ENCODE results near the gene AGFG2.
"Not testable (repeated sequence)": the region's sequence is repeated elsewhere in the genome, so short reads cannot be mapped to it uniquely, and the experiment has no call there.

GRCh38 chr7:100535982-100536381, 3.0 kb upstream of the AGFG2 start:
- TF ChIP-seq, protein P1, sequence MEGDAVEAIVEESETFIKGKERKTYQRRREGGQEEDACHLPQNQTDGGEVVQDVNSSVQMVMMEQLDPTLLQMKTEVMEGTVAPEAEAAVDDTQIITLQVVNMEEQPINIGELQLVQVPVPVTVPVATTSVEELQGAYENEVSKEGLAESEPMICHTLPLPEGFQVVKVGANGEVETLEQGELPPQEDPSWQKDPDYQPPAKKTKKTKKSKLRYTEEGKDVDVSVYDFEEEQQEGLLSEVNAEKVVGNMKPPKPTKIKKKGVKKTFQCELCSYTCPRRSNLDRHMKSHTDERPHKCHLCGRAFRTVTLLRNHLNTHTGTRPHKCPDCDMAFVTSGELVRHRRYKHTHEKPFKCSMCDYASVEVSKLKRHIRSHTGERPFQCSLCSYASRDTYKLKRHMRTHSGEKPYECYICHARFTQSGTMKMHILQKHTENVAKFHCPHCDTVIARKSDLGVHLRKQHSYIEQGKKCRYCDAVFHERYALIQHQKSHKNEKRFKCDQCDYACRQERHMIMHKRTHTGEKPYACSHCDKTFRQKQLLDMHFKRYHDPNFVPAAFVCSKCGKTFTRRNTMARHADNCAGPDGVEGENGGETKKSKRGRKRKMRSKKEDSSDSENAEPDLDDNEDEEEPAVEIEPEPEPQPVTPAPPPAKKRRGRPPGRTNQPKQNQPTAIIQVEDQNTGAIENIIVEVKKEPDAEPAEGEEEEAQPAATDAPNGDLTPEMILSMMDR (conservative IDR thresholded peaks at IDR 0.05; ENCODE audit: low read length): not testable (repeated sequence)
- not testable (repeated sequence) for TF ChIP-seq EZH2phosphoT487 (IDR thresholded peaks at IDR 0.05; ENCODE audit: borderline replicate concordance)
